ENCODE data around the gene DLG2. TPM values are rescaled to one million over a fixed set of nuclear protein-coding genes. Genes with fewer than 3 reads are reported as not detected.

DLG2 gene
- total and polyA plus RNA-seq, 3 experiments from 2014 or later: 0.81 to 1.5 (median 1.3) TPM

- no peak for DNase-seq
Observed at GRCh38 chr11:85318573-85318972, 308.6 kb downstream of the DLG2 start.

GRCh38 chr11:85316967-85317366, 310.2 kb downstream of the DLG2 start:
- POLR2A ChIA-PET: no interaction called here
- Histone ChIP-seq H3K36me3 (ENCODE audit: insufficient read depth, low read length) (no peaks in the 10 kb centered on the region), H3K27ac (ENCODE audit: low read depth, low read length) (no peak overlapping the region)

More at GRCh38 chr11:85318573-85318972, 308.6 kb downstream of the DLG2 start:
- Mint-ChIP-seq H3K4me3 (no peak overlapping the region), H3K4me1 (no peaks in the 10 kb centered on the region), H3K27ac (no peak overlapping the region), H3K36me3 (peaks cover 0 to 3% (median 0%) of the 10 kb centered on the region in 3 donors), H3K27me3 (no peaks in the 10 kb centered on the region), H3K9me3 (peaks cover 10 to 25% (median 16%) of the 10 kb centered on the region in 5 donors)
- H3K9me3 ChIP-seq (ENCODE audit: low read length): no peaks in the 10 kb centered on the region
- POLR2A ChIA-PET: no interaction called here
- no peak overlapping the region for H3K4me3 ChIP-seq (ENCODE audit: low read length)
- H3K27ac ChIP-seq (ENCODE audit: low read depth, low read length): no peak overlapping the region
- H3K4me1 ChIP-seq (ENCODE audit: insufficient read depth, low read length): no peaks in the 10 kb centered on the region
- CTCF ChIA-PET: no interaction called here
- no peaks in the 10 kb centered on the region for H3K27me3 ChIP-seq (ENCODE audit: insufficient read depth, low read length, poor library complexity, severe bottlenecking)
- H3K36me3 ChIP-seq (ENCODE audit: insufficient read depth, low read length): no peaks in the 10 kb centered on the region

GRCh38 chr11:85313741-85314140, 313.4 kb downstream of the DLG2 start:
- ChIA-PET CTCF (no interaction called here), POLR2A (no interaction called here)
- Mint-ChIP-seq H3K27ac (no peak overlapping the region), H3K27me3 (no peaks in the 10 kb centered on the region), H3K4me1 (no peaks in the 10 kb centered on the region), H3K9me3 (peaks cover 14 to 32% (median 27%) of the 10 kb centered on the region in 5 donors), H3K36me3 (peaks cover 0 to 3% (median 0%) of the 10 kb centered on the region in 3 donors), H3K4me3 (no peak overlapping the region)
- DNase-seq: no peak
- H3K36me3 ChIP-seq (ENCODE audit: insufficient read depth, low read length): no peaks in the 10 kb centered on the region
- H3K4me1 ChIP-seq (ENCODE audit: insufficient read depth, low read length): no peaks in the 10 kb centered on the region
- no peak overlapping the region for H3K27ac ChIP-seq (ENCODE audit: low read depth, low read length)
- H3K27me3 ChIP-seq (ENCODE audit: insufficient read depth, low read length, poor library complexity, severe bottlenecking): no peaks in the 10 kb centered on the region
- H3K4me3 ChIP-seq (ENCODE audit: low read length): no peak overlapping the region
- no peaks in the 10 kb centered on the region for H3K9me3 ChIP-seq (ENCODE audit: low read length)

More at GRCh38 chr11:85316967-85317366, 310.2 kb downstream of the DLG2 start:
- H3K4me3 ChIP-seq (ENCODE audit: low read length): no peak overlapping the region
- CTCF ChIA-PET: no interaction called here
- DNase-seq: no peak
- Mint-ChIP-seq H3K27ac (no peak overlapping the region), H3K36me3 (peaks cover 0 to 3% (median 0%) of the 10 kb centered on the region in 3 donors), H3K9me3 (peaks cover 10 to 28% (median 21%) of the 10 kb centered on the region in 5 donors), H3K4me3 (no peak overlapping the region), H3K27me3 (no peaks in the 10 kb centered on the region), H3K4me1 (no peaks in the 10 kb centered on the region)
- H3K27me3 ChIP-seq (ENCODE audit: insufficient read depth, low read length, poor library complexity, severe bottlenecking): no peaks in the 10 kb centered on the region
- H3K4me1 ChIP-seq (ENCODE audit: insufficient read depth, low read length): no peaks in the 10 kb centered on the region
- H3K9me3 ChIP-seq (ENCODE audit: low read length): no peaks in the 10 kb centered on the region

- Histone ChIP-seq H3K36me3 (ENCODE audit: insufficient read depth, low read length) (no peaks in the 10 kb centered on the region), H3K4me3 (ENCODE audit: low read length) (no peak overlapping the region), H3K27me3 (ENCODE audit: insufficient read depth, low read length, poor library complexity, severe bottlenecking) (no peaks in the 10 kb centered on the region), H3K9me3 (ENCODE audit: low read length) (no peaks in the 10 kb centered on the region), H3K4me1 (ENCODE audit: insufficient read depth, low read length) (no peaks in the 10 kb centered on the region), H3K27ac (ENCODE audit: low read depth, low read length) (no peak overlapping the region)
- DNase-seq: no peak
- Mint-ChIP-seq H3K27ac (no peak overlapping the region), H3K36me3 (peaks cover 0 to 3% (median 0%) of the 10 kb centered on the region in 3 donors), H3K4me1 (no peaks in the 10 kb centered on the region), H3K9me3 (peaks cover 30 to 46% (median 31%) of the 10 kb centered on the region in 5 donors), H3K4me3 (no peak overlapping the region), H3K27me3 (no peaks in the 10 kb centered on the region)
- ChIA-PET POLR2A (no interaction called here), CTCF (no interaction called here)
Observed at GRCh38 chr11:85310479-85310878, 316.7 kb downstream of the DLG2 start.

GRCh38 chr11:85307366-85307765, 319.8 kb downstream of the DLG2 start:
- no peak for DNase-seq
- Histone ChIP-seq H3K4me3 (ENCODE audit: low read length) (no peak overlapping the region), H3K4me1 (ENCODE audit: insufficient read depth, low read length) (no peaks in the 10 kb centered on the region), H3K36me3 (ENCODE audit: insufficient read depth, low read length) (no peaks in the 10 kb centered on the region), H3K27me3 (ENCODE audit: insufficient read depth, low read length, poor library complexity, severe bottlenecking) (no peaks in the 10 kb centered on the region), H3K27ac (ENCODE audit: low read depth, low read length) (no peak overlapping the region), H3K9me3 (ENCODE audit: low read length) (no peaks in the 10 kb centered on the region)
- POLR2A ChIA-PET: no interaction called here
- CTCF ChIA-PET: no interaction called here
- Mint-ChIP-seq H3K36me3 (no peaks in the 10 kb centered on the region), H3K4me1 (no peaks in the 10 kb centered on the region), H3K9me3 (peaks cover 28 to 49% (median 31%) of the 10 kb centered on the region in 5 donors), H3K4me3 (no peak overlapping the region), H3K27me3 (no peaks in the 10 kb centered on the region), H3K27ac (no peak overlapping the region)

GRCh38 chr11:85301895-85302678, 325.1 kb downstream of the DLG2 start:
- Mint-ChIP-seq H3K4me3 (no peak overlapping the region), H3K4me1 (no peaks in the 10 kb centered on the region), H3K9me3 (peaks cover 18 to 30% (median 25%) of the 10 kb centered on the region in 5 donors), H3K27me3 (no peaks in the 10 kb centered on the region), H3K27ac (no peak overlapping the region), H3K36me3 (no peaks in the 10 kb centered on the region)
- Histone ChIP-seq H3K36me3 (ENCODE audit: insufficient read depth, low read length) (no peaks in the 10 kb centered on the region), H3K4me1 (ENCODE audit: insufficient read depth, low read length) (no peaks in the 10 kb centered on the region), H3K9me3 (ENCODE audit: low read length) (no peaks in the 10 kb centered on the region), H3K27me3 (ENCODE audit: insufficient read depth, low read length, poor library complexity, severe bottlenecking) (no peaks in the 10 kb centered on the region), H3K4me3 (ENCODE audit: low read length) (no peak overlapping the region), H3K27ac (ENCODE audit: low read depth, low read length) (no peak overlapping the region)
- ChIA-PET CTCF (no interaction called here), POLR2A (no interaction called here)
- no peak for DNase-seq

- Mint-ChIP-seq H3K4me3 (no peak overlapping the region), H3K9me3 (peaks cover 8 to 17% (median 14%) of the 10 kb centered on the region in 5 donors), H3K36me3 (no peaks in the 10 kb centered on the region), H3K4me1 (no peaks in the 10 kb centered on the region), H3K27me3 (no peaks in the 10 kb centered on the region), H3K27ac (no peak overlapping the region)
- H3K27me3 ChIP-seq (ENCODE audit: insufficient read depth, low read length, poor library complexity, severe bottlenecking): no peaks in the 10 kb centered on the region
- POLR2A ChIA-PET: no interaction called here
- H3K9me3 ChIP-seq (ENCODE audit: low read length): no peaks in the 10 kb centered on the region
- H3K27ac ChIP-seq (ENCODE audit: low read depth, low read length): no peak overlapping the region
- CTCF ChIA-PET: no interaction called here
- no peaks in the 10 kb centered on the region for H3K4me1 ChIP-seq (ENCODE audit: insufficient read depth, low read length)
- H3K36me3 ChIP-seq (ENCODE audit: insufficient read depth, low read length): no peaks in the 10 kb centered on the region
- H3K4me3 ChIP-seq (ENCODE audit: low read length): no peak overlapping the region
- no peak for DNase-seq
Observed at GRCh38 chr11:85299258-85299942, 327.7 kb downstream of the DLG2 start.

GRCh38 chr11:85295694-85296271, 331.4 kb downstream of the DLG2 start:
- H3K9me3 ChIP-seq (ENCODE audit: low read length): no peaks in the 10 kb centered on the region

More at GRCh38 chr11:85295694-85296271, 331.4 kb downstream of the DLG2 start:
- no peak for DNase-seq
- ChIA-PET POLR2A (no interaction called here), CTCF (no interaction called here)
- Mint-ChIP-seq H3K4me3 (no peak overlapping the region), H3K36me3 (no peaks in the 10 kb centered on the region), H3K27ac (no peak overlapping the region), H3K9me3 (peaks cover 0 to 14% (median 8%) of the 10 kb centered on the region in 5 donors), H3K4me1 (no peaks in the 10 kb centered on the region), H3K27me3 (no peaks in the 10 kb centered on the region)
- Histone ChIP-seq H3K4me3 (ENCODE audit: low read length) (no peak overlapping the region), H3K4me1 (ENCODE audit: insufficient read depth, low read length) (no peaks in the 10 kb centered on the region), H3K36me3 (ENCODE audit: insufficient read depth, low read length) (no peaks in the 10 kb centered on the region), H3K27ac (ENCODE audit: low read depth, low read length) (no peak overlapping the region), H3K27me3 (ENCODE audit: insufficient read depth, low read length, poor library complexity, severe bottlenecking) (no peaks in the 10 kb centered on the region)
